GM18520 (cell line): ENCODE data around the gene ZCCHC2.

ENCODE experiments used
- ATAC-seq: cut with Tn5 transposase; IDR thresholded peaks from one replicate; pipeline ENCODE4 v1.9.1; 2021; ENCODE audit not compliant: unreplicated experiment

The ZCCHC2 gene

GRCh38 chr18:62605685-62606084 is 82.9 kb downstream of the ZCCHC2 start:
- ATAC-seq, result no peak

GRCh38 chr18:62606106-62606505 is 83.3 kb downstream of the ZCCHC2 start:
- no peak for ATAC-seq

GRCh38 chr18:62607302-62607701 is 84.5 kb downstream of the ZCCHC2 start:
- no peak for ATAC-seq

- ATAC-seq, result no peak
Observed at GRCh38 chr18:62607708-62608428, 85.0 kb downstream of the ZCCHC2 start.

GRCh38 chr18:62609764-62610163 is 86.9 kb downstream of the ZCCHC2 start:
- no peak for ATAC-seq

GRCh38 chr18:62610351-62610700 is 87.5 kb downstream of the ZCCHC2 start:
- no peak for ATAC-seq

- no peak for ATAC-seq
Observed at GRCh38 chr18:62610701-62611411, 88.0 kb downstream of the ZCCHC2 start.

GRCh38 chr18:62611453-62612288 is 88.8 kb downstream of the ZCCHC2 start:
- no peak for ATAC-seq

GRCh38 chr18:62612289-62612645 is 89.4 kb downstream of the ZCCHC2 start:
- no peak for ATAC-seq

GRCh38 chr18:62612776-62613175 is 90.0 kb downstream of the ZCCHC2 start:
- no peak for ATAC-seq

GRCh38 chr18:62614494-62614893 is 91.7 kb downstream of the ZCCHC2 start:
- no peak for ATAC-seq

GRCh38 chr18:62616331-62616805 is 93.5 kb downstream of the ZCCHC2 start:
- ATAC-seq, result no peak

GRCh38 chr18:62617793-62618591 is 95.2 kb downstream of the ZCCHC2 start:
- ATAC-seq, result no peak

- ATAC-seq, result no peak
Observed at GRCh38 chr18:62618735-62619134, 95.9 kb downstream of the ZCCHC2 start.

- no peak for ATAC-seq
Observed at GRCh38 chr18:62621546-62621945, 98.7 kb downstream of the ZCCHC2 start.

GRCh38 chr18:62625019-62625418 is 102.2 kb downstream of the ZCCHC2 start:
- ATAC-seq, result no peak
